ENCODE data around the gene ZCWPW2.

Gene ZCWPW2

GRCh38 chr3:28495301-28495700 is 146.8 kb downstream of the ZCWPW2 start:
- Mint-ChIP-seq H3K27me3 (no peaks in the 10 kb centered on the region), H3K27ac (no peak overlapping the region), H3K9me3 (no peaks in the 10 kb centered on the region), H3K4me3 (no peak overlapping the region), H3K4me1 (no peaks in the 10 kb centered on the region)
- no peak for ATAC-seq
- DNase-seq, result no peak

GRCh38 chr3:28502397-28502937 is 153.9 kb downstream of the ZCWPW2 start:
- ATAC-seq (no peak), DNase-seq (no peak)
- Mint-ChIP-seq H3K27me3 (no peaks in the 10 kb centered on the region), H3K4me1 (no peaks in the 10 kb centered on the region), H3K27ac (no peak overlapping the region), H3K4me3 (no peak overlapping the region), H3K9me3 (no peaks in the 10 kb centered on the region)

GRCh38 chr3:28504976-28505375 is 156.5 kb downstream of the ZCWPW2 start:
- no peaks in the 10 kb centered on the region for H3K9me3 Mint-ChIP-seq
- no peak overlapping the region for H3K4me3 Mint-ChIP-seq
- DNase-seq (no peak), ATAC-seq (no peak)
- H3K4me1 Mint-ChIP-seq, result no peaks in the 10 kb centered on the region
- no peaks in the 10 kb centered on the region for H3K27me3 Mint-ChIP-seq
- H3K27ac Mint-ChIP-seq, result no peak overlapping the region

- ATAC-seq (no peak), DNase-seq (no peak)
- no peaks in the 10 kb centered on the region for H3K4me1 Mint-ChIP-seq
- H3K27me3 Mint-ChIP-seq, result no peaks in the 10 kb centered on the region
- H3K9me3 Mint-ChIP-seq, result no peaks in the 10 kb centered on the region
- no peak overlapping the region for H3K27ac Mint-ChIP-seq
- H3K4me3 Mint-ChIP-seq, result no peak overlapping the region
Measured at GRCh38 chr3:28521663-28522062, 173.1 kb downstream of the ZCWPW2 start.

- peaks cover 20 to 41% of the 10 kb centered on the region in 2 donors for H3K9me3 Mint-ChIP-seq
- ATAC-seq (no peak), DNase-seq (no peak)
- H3K27me3 Mint-ChIP-seq, result no peaks in the 10 kb centered on the region
- no peak overlapping the region for H3K27ac Mint-ChIP-seq
- H3K4me1 Mint-ChIP-seq, result no peaks in the 10 kb centered on the region
- no peak overlapping the region for H3K4me3 Mint-ChIP-seq
Measured at GRCh38 chr3:28542351-28542750, 193.8 kb downstream of the ZCWPW2 start.

GRCh38 chr3:28544236-28544635 is 195.7 kb downstream of the ZCWPW2 start:
- no peaks in the 10 kb centered on the region for H3K27me3 Mint-ChIP-seq
- H3K4me1 Mint-ChIP-seq, result no peaks in the 10 kb centered on the region
- H3K27ac Mint-ChIP-seq, result no peak overlapping the region
- DNase-seq, result no peak
- ATAC-seq, result no peak
- H3K4me3 Mint-ChIP-seq, result no peak overlapping the region
- peaks cover 20 to 41% of the 10 kb centered on the region in 2 donors for H3K9me3 Mint-ChIP-seq

- ATAC-seq (no peak), DNase-seq (no peak)
- no peak overlapping the region for H3K4me3 Mint-ChIP-seq
- H3K27ac Mint-ChIP-seq, result no peak overlapping the region
- no peaks in the 10 kb centered on the region for H3K27me3 Mint-ChIP-seq
- H3K9me3 Mint-ChIP-seq, result peaks cover 19 to 40% of the 10 kb centered on the region in 2 donors
- H3K4me1 Mint-ChIP-seq, result no peaks in the 10 kb centered on the region
Measured at GRCh38 chr3:28544831-28545230, 196.3 kb downstream of the ZCWPW2 start.

GRCh38 chr3:28547677-28548076 is 199.2 kb downstream of the ZCWPW2 start:
- H3K4me3 Mint-ChIP-seq, result no peak overlapping the region
- peak overlapping the region in 1 of 2 donors; percentile 27 for H3K27ac Mint-ChIP-seq
- H3K9me3 Mint-ChIP-seq, result peaks cover 5 to 30% of the 10 kb centered on the region in 2 donors
- ATAC-seq, result no peak
- H3K4me1 Mint-ChIP-seq, result no peaks in the 10 kb centered on the region
- no peaks in the 10 kb centered on the region for H3K27me3 Mint-ChIP-seq
- no peak for DNase-seq

GRCh38 chr3:28553175-28553574 is 204.7 kb downstream of the ZCWPW2 start:
- H3K9me3 Mint-ChIP-seq, result peaks cover 0 to 14% of the 10 kb centered on the region in 2 donors
- DNase-seq (no peak), ATAC-seq (no peak)
- no peak overlapping the region for H3K27ac Mint-ChIP-seq
- H3K27me3 Mint-ChIP-seq, result peaks cover 8% of the 10 kb centered on the region
- no peak overlapping the region for H3K4me3 Mint-ChIP-seq
- no peaks in the 10 kb centered on the region for H3K4me1 Mint-ChIP-seq

- Mint-ChIP-seq H3K27me3 (peaks cover 8% of the 10 kb centered on the region), H3K9me3 (peaks cover 0 to under 1% of the 10 kb centered on the region in 2 donors), H3K4me1 (no peaks in the 10 kb centered on the region), H3K27ac (no peak overlapping the region), H3K4me3 (no peak overlapping the region)
- DNase-seq (no peak), ATAC-seq (no peak)
Measured at GRCh38 chr3:28556195-28556594, 207.7 kb downstream of the ZCWPW2 start.

GRCh38 chr3:28564211-28564610 is 215.7 kb downstream of the ZCWPW2 start:
- Mint-ChIP-seq H3K27ac (no peak overlapping the region), H3K4me1 (no peaks in the 10 kb centered on the region), H3K4me3 (no peak overlapping the region), H3K27me3 (no peaks in the 10 kb centered on the region), H3K9me3 (peaks cover 0 to 7% of the 10 kb centered on the region in 2 donors)
- ATAC-seq, result no peak
- DNase-seq, result no peak

- Mint-ChIP-seq H3K27me3 (peaks cover 13% of the 10 kb centered on the region), H3K27ac (no peak overlapping the region), H3K9me3 (peaks cover 0 to 7% of the 10 kb centered on the region in 2 donors), H3K4me3 (no peak overlapping the region), H3K4me1 (no peaks in the 10 kb centered on the region)
- DNase-seq (no peak), ATAC-seq (no peak)
Measured at GRCh38 chr3:28569357-28569756, 220.8 kb downstream of the ZCWPW2 start.

- Mint-ChIP-seq H3K27me3 (peaks cover 57% of the 10 kb centered on the region), H3K4me3 (no peak overlapping the region), H3K4me1 (peaks cover 8% of the 10 kb centered on the region), H3K27ac (no peak overlapping the region), H3K9me3 (no peaks in the 10 kb centered on the region)
- ATAC-seq, result no peak
- no peak for DNase-seq
Measured at GRCh38 chr3:28574036-28574435, 225.5 kb downstream of the ZCWPW2 start.

GRCh38 chr3:28575100-28575745 is 226.7 kb downstream of the ZCWPW2 start:
- peak; percentile 41 for ATAC-seq
- H3K9me3 Mint-ChIP-seq, result no peaks in the 10 kb centered on the region
- peaks cover 8% of the 10 kb centered on the region for H3K4me1 Mint-ChIP-seq
- H3K27me3 Mint-ChIP-seq, result peaks cover 66% of the 10 kb centered on the region
- peak overlapping the region; percentile 13 to 37 for H3K4me3 Mint-ChIP-seq
- DNase-seq, result no peak
- no peak overlapping the region for H3K27ac Mint-ChIP-seq

Data from stimulated activated naive CD8-positive, alpha-beta T cell treated with anti-CD3 and anti-CD28 coated beads, Interleukin-15, amount 100 ng/mL, for 72 hours (primary cell).